Thyroid gland (tissue), 4 donors: ENCODE data around the gene KCNQ1.

Source experiments
- CTCF ChIP-seq, 6 experiments: fragments of 200-600 bp in 3 of 6; fragments of 450-650 bp in 3 of 6; sonication (generic) in 3 of 6; IDR thresholded peaks; one replicate each; pipeline ENCODE4 v1.5.1; 2016 to 2019; ENCODE audit warnings: antibody characterized with exemption in 6 of 6, mild to moderate bottlenecking in 2 of 6, inconsistent platforms in 1 of 6, moderate library complexity in 1 of 6
- POLR2A ChIP-seq, 2 donors: fragments of 450-650 bp; IDR thresholded peaks; one replicate each; pipeline ENCODE4 v1.6.1; 2017; ENCODE audit warnings: antibody characterized with exemption in 2 of 2, mild to moderate bottlenecking in 2 of 2, moderate library complexity in 1 of 2

- no peak for TF ChIP-seq POLR2A (IDR thresholded peaks at IDR 0.05)
- no peak for TF ChIP-seq CTCF (IDR thresholded peaks at IDR 0.05)
These were observed 33.1 kb downstream of the KCNQ1 start for GRCh38 chr11:2477936-2478335.
